Measurements from ENCODE around the gene DACH2.

Gene DACH2

DNA sequence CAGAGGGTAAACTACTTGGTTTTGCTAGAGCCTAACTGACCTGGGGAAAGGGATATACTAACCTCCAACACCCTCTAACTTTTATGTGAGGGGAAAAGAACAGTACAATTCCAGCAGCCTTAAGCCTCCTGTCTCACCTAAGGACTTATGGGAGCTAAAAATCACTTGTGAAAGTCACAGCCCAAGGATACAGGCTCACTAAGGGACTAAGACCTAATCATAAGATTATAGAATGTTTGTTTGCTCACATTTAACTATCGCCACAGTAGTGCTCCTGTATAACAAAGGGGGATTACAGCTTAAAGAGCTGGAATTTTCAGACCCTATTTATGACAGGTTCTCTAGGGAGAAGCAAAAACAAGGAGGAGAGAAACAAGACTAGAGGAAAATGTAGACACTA is 548.7 kb downstream of the DACH2 start:
- TF ChIP-seq, protein P1, sequence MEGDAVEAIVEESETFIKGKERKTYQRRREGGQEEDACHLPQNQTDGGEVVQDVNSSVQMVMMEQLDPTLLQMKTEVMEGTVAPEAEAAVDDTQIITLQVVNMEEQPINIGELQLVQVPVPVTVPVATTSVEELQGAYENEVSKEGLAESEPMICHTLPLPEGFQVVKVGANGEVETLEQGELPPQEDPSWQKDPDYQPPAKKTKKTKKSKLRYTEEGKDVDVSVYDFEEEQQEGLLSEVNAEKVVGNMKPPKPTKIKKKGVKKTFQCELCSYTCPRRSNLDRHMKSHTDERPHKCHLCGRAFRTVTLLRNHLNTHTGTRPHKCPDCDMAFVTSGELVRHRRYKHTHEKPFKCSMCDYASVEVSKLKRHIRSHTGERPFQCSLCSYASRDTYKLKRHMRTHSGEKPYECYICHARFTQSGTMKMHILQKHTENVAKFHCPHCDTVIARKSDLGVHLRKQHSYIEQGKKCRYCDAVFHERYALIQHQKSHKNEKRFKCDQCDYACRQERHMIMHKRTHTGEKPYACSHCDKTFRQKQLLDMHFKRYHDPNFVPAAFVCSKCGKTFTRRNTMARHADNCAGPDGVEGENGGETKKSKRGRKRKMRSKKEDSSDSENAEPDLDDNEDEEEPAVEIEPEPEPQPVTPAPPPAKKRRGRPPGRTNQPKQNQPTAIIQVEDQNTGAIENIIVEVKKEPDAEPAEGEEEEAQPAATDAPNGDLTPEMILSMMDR (IDR thresholded peaks at IDR 0.05; ENCODE audit: control insufficient read depth, extremely low read depth, insufficient read depth), result no peak
- DNase-seq (ENCODE audit: low read depth), result no peak
- H3K4me3 ChIP-seq (ENCODE audit: low read depth, low read length), result no peak overlapping the region

DNA sequence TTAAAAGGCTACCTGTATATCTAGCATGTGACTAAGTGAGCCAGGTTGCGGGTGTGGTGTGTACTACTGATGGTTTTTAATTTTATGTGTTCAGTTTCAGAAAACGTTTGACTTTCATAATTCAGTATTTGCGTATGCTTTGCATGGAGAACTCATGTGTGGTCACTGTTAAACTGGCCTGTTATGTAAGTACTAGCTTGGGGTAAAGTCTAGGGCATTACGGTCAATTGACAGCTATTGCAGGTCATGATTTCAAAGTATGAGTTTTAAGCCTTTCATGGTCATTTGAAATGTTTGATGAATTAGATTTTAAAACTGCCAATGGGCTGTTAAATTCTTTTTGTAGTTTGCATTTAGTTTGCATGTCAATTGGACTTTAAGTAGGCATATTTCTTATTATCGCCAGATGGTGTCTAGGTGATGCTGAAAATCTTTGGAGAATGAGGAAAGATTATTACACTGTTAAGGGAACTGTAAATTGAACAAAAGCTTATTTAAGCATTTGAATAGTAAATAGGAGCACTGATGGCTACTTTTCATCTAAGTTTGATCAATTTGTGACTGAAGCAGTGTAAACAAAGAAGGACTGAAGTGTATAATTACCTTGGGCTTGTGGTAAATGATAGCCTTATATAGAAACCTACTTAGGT is 563.4 kb downstream of the DACH2 start:
- TF ChIP-seq, protein P1 (IDR thresholded peaks at IDR 0.05; ENCODE audit: control insufficient read depth, extremely low read depth, insufficient read depth), result no peak
- DNase-seq (ENCODE audit: low read depth), result no peak
- no peak overlapping the region for H3K4me3 ChIP-seq (ENCODE audit: low read depth, low read length)

DNA sequence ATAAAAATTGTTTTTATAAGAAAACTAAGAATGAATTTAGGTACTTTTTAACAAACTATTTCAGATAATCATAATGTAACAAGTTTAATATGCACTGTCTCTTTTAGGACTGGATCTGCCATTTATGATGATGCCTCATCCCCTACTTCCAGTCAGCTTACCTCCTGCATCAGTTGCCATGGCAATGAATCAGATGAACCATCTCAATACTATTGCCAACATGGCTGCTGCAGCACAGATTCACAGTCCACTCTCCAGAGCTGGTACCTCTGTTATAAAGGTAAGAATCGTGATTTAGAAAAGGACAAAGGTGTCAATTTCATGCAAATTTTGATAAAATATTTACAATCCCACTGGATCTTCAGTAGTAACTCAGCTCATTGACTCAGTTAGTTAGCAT is 566.2 kb downstream of the DACH2 start:
- DNase-seq (ENCODE audit: low read depth), result no peak
- TF ChIP-seq, protein P1 (IDR thresholded peaks at IDR 0.05; ENCODE audit: control insufficient read depth, extremely low read depth, insufficient read depth), result no peak
- no peak overlapping the region for H3K4me3 ChIP-seq (ENCODE audit: low read depth, low read length)

DNA sequence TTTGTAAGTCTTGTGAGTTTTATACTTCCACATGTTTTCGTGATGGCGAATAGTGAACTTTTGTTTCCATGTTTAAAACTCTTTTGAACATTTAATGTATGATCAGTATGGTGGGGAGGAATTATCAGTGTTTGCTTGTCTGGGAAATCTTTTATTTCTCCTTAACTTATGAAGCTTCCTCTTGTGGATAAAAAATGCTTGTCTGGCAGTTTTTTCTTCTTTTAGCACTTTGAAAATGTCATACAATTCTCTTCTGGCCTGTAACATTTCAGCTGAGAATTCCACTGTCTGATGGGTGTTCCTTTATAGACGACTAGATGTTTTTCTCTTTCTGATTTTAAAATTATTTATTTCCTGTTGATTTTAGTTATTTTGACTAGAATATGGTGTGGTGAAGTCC is 576.0 kb downstream of the DACH2 start:
- TF ChIP-seq, protein P1 (IDR thresholded peaks at IDR 0.05; ENCODE audit: control insufficient read depth, extremely low read depth, insufficient read depth), result no peak
- H3K4me3 ChIP-seq (ENCODE audit: low read depth, low read length), result no peak overlapping the region
- no peak for DNase-seq (ENCODE audit: low read depth)

DNA sequence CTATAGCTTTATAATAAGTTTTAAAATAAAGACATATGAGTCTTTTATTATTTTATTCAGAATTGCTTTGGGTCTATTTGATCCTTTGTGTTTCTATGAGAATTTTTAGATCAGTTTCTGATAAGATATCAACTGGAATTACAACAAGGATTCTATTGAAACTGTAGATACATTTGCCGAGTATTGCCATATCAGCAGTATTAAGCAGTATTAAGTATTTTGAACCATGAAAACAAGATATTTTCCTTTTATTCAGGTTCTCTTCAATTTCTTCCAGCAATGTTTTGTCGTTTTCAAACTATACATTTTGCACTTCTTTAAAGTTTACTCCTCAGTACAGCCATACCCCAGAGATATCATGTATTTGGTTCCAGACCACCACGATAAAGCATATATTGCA is 598.8 kb downstream of the DACH2 start:
- H3K4me3 ChIP-seq (ENCODE audit: low read depth, low read length), result no peak overlapping the region
- no peak for DNase-seq (ENCODE audit: low read depth)
- TF ChIP-seq, protein P1 (IDR thresholded peaks at IDR 0.05; ENCODE audit: control insufficient read depth, extremely low read depth, insufficient read depth), result no peak

DNA sequence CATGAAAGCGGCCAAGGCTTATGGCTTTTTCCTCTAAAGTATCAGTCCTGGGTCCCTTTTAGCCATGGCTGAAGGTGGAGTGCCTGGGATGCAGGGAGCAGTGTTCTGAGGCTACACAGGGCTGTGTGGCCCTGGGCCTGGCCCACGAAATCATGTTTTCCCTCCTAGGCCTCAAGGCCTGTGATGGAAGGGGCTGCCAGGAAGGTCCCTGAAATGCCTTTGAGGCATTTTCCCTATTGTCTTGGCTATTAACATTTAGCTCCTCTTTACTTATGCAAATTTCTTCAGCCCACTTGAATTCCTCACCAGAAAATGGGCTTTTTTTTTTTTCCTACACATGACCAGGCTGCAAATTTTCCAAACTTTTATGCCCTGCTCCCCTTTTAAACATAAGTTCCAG is 657.0 kb downstream of the DACH2 start:
- TF ChIP-seq, protein P1 (IDR thresholded peaks at IDR 0.05; ENCODE audit: control insufficient read depth, extremely low read depth, insufficient read depth), result no peak
- DNase-seq (ENCODE audit: low read depth), result no peak
- H3K4me3 ChIP-seq (ENCODE audit: low read depth, low read length), result no peak overlapping the region

DNA sequence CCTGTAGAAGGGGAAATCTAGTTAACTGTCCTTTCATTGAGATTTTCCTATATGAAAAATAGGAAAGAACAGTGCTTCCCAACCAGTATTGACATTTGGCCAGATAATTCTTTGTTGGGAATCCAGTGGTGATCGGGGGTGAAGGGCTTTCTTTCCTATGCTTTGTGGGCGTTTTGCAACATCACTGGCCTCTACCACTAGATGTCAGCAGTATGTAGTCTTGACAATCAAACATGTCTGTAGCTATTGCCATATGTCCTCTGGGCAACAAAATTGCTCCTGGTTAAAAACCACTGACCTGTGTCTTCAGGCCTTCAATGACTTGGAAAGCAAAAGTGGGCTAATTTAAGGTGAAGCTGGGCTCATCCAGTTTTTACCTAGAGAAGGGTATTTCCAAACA is 658.5 kb downstream of the DACH2 start:
- TF ChIP-seq, protein P1 (IDR thresholded peaks at IDR 0.05; ENCODE audit: control insufficient read depth, extremely low read depth, insufficient read depth), result peak; percentile 70
- no peak overlapping the region for H3K4me3 ChIP-seq (ENCODE audit: low read depth, low read length)
- peak; percentile 37 for DNase-seq (ENCODE audit: low read depth)
